ENCODE results near the gene SYNE2.

Gene SYNE2

DNA sequence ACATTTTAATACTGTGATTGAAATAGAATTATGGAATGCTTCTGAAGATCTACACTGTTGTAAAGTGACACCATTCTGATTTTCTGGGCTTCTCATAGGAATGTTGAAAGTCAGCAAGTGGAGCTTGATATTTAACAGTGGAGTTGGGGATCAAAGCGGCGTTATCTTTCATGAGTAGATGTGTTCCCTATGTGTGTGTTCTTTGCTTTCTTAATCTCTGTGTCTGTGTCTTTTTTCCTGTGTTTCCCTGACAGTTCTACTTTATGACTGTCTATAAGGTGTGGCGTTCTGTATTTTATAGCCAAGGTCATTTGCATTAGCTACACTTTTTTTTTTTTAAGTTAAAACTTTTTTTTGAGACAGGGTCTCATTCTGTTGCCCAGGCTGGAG lies 24.7 kb downstream of the SYNE2 start:
- DNase-seq = no peak

- no peak for DNase-seq
These were observed 25.2 kb downstream of the SYNE2 start for GRCh38 chr14:63878052-63878451.

- DNase-seq = no peak
These were observed 26.0 kb downstream of the SYNE2 start for GRCh38 chr14:63878792-63879191.

GRCh38 chr14:63881926-63882325 lies 29.1 kb downstream of the SYNE2 start:
- no peak for DNase-seq

DNA sequence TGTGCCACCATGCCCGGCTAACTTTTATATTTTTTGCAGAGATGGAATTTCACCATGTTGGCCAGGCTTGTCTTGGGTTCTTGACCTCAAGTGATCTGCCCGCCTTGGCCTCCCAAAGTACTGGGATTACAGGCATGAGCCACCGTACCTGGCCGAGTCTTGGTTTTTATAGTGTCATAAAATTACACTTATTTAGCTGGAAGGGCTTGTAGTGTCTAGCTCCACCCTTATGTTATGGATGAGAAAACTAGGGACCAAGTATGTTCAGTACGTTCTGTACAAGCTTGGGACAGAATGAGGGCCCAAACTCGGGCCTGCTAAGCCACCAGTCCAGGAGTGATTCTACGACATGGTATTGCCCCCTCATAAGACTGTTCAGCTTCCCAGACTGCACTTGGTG lies 35.1 kb downstream of the SYNE2 start:
- DNase-seq = no peak

DNA sequence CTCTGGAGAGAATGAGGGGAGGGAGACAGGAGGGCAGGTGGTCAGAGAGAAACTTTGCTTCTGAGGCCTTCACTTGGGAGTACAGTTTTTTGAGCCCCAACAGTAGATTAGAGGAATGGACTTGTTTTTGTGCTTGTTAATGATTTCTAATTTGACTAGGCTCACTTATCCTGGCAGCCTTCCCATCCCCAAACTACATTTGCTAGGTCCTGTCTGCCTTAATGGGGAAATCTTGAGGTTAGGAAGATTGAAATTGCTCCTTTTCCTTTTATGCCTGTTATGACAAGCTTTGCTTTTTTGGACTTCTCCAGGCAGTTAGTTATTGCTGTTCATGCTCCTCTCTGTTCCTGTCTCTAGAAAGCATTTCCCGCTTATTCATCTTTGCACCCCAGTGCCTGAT lies 37.7 kb downstream of the SYNE2 start:
- DNase-seq = no peak

DNA sequence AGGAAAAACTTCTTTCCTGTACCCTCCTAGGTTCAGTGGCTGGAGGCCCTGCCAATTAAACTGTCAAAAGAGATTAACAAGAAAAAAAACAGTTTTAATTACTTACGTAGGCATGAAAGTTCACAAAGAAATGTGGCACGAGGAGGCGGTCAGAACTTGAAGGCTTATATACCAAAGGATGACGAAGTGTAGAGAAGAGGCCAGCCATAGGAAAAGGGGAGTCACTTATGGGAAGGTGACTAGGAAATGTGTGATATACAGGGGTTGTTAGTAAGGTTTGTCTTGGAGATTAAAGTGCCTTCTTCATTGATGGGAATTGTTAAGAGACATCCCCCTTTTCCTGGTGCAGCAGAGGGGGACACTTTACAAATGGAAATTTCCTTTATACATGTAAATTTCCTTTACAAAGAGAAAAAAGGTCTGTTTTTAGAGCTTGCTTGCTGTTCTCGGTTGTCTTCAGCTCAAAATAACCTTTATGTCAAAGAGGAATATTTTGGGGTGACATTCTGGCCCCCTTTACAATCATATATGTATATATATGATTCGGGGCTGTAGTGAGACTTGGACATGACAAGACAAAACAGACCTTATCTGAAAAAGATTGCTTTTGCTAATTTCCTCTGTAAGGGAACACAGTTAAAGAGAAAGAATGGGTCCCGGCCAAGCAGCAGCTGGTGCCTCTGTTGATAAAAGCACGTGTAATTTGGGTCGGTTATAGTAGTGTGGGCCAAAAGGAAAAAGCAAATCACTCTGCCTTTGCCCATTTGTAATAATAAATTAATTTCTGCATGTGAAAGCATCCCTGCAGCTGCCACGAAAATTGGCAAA lies 38.6 kb downstream of the SYNE2 start:
- no peak for DNase-seq

DNA sequence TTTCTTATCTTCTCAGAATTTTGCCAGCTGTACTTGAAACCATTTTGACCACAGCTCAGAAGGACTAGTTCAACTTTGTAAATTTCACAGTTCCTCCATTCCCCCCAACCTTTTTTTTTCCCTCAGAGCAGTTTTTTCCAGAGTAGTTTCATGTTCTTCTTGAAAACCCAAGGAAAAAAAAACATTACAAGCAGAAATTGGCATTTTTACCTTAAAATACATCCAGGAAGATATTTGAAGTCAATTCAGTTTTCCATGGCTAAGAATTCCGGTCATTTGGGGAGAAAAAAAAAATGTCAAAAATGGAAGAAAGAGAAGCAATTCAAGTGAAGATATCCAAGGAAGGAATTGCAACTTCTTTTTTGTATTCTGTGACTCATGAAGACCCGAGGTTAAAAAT lies 39.5 kb downstream of the SYNE2 start:
- DNase-seq = no peak

DNA sequence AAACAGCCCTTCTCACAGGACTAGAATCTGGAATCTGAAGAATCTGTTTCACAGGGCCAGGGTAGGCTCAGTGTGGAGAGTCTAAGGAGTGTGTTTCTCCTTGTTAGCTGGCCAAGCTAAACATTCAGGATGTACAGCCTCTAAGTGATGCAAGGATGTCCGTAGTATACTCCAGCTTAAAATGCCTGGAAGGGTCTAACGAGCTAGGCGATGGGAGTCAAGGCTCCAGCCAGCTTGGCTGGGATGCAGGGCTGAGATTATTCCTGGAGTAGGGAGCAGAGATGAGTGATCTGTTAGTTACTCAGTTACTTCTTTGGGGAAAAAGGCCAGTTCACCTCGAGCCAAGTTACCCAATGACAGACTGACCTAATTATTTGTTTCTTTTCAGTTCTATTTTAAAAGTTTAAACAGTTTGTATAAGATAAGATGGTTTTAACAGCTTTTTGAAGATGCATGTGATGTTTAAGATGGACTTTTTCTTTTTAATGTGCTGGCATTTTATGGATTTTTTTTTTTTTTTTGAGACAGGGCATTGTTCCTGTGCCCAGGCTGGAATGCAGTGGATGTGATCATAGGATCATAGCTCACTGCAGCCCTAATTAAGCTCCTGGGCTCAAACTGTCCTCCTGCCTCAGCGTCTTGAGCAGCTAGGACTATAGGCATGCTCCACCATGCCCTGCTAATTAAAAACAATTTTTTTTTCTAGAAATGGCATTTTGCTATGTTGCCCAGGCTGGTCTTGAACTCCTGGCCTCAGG lies 41.1 kb downstream of the SYNE2 start:
- DNase-seq = no peak

GRCh38 chr14:63895510-63895909 lies 42.7 kb downstream of the SYNE2 start:
- DNase-seq = no peak

DNA sequence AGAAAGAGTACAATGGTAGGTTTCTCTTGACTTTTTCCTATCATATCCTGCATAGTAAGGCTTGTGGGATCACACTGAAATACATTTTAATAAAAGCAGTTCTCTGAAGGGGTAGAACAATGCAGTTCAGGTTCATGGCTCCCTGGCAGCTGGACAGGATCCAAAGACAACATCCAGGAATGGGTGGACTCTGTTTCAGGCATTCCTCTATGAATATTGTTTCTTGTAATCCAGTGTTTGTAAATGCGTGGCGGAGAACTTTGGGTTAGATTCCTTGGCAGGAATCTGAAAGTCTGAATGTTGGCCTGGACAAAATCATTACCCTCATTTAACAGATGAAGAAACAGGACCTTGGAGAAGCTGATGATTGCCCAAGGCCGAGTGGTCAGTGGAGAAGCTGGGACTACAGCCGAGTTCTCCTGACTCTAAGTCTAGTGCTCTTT lies 43.5 kb downstream of the SYNE2 start:
- no peak for DNase-seq

DNA sequence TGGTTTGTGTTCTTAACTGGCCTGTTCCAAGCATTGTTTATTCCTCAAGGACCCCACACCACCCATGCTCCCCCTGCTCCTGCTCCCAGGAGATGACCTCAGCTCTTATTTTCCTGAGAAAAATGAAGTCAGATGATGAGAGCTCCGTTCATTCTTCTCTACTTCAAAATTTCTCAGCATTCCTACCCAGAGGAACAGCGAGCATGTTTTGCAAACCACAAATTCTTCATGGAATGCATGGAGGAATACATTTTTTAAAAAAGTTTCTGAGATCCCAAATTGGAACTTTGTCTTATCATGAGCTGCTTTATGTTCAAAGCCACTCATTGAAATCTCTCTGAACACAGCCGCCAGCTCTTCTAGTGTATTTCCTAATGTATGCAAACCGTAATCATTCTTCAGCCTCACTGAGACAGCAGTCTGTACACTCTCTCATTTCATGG lies 44.9 kb downstream of the SYNE2 start:
- DNase-seq = no peak

- no peak for DNase-seq
These were observed 47.1 kb downstream of the SYNE2 start for GRCh38 chr14:63899953-63900352.

DNA sequence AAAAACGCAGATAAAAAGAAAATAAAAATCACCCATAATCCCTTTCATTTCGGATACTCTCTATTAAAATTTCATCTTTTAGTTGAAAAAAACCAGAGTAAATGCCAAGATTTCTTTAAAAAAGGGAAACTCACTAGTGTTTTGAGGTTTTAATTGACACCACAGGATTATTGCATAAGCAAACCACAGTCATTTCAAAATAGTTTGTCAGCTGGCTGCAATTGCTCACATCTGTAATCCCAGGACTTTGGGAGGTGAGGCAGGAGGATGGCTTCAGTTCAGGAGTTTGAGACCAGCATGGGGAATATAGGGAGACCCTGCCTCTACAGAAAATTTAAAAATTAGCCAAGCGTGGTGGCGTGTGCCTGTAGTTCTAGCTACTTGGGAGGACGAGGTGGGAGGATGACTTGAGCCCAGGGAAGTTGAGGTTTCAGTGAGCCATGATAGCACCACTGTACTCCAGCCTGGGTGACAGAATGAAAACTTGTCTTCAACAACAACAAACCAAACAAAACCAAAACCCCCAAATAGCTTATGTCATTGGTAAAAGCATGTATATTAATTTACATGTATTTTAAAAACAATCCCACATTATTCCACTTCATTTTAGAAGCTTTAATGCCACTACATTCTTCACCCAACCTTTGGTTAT lies 48.8 kb downstream of the SYNE2 start:
- DNase-seq = no peak

GRCh38 chr14:63902375-63902976 lies 49.7 kb downstream of the SYNE2 start:
- no peak for DNase-seq

- DNase-seq = no peak
These were observed 51.9 kb downstream of the SYNE2 start for GRCh38 chr14:63904724-63905123.

DNA sequence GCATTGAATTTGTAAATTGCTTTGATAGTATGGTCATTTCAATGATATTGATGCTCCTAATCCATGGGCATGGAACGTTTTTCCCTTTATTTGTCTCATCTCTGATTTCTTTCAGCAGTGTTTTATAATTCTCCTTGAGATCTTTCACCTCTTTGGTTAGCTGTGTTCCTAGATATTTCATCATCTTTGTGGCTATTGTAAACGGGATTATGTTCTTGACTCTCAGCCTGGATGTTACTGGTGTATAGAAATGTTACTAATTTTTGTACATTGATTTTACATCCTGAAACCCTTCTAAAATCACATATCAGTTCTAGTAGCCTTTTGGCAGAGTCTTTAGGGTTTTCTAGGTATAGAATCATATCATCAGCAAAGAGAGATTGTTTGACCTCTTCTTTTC lies 52.6 kb downstream of the SYNE2 start:
- DNase-seq = no peak

GRCh38 chr14:63908667-63909264 lies 56.0 kb downstream of the SYNE2 start:
- DNase-seq = no peak

DNA sequence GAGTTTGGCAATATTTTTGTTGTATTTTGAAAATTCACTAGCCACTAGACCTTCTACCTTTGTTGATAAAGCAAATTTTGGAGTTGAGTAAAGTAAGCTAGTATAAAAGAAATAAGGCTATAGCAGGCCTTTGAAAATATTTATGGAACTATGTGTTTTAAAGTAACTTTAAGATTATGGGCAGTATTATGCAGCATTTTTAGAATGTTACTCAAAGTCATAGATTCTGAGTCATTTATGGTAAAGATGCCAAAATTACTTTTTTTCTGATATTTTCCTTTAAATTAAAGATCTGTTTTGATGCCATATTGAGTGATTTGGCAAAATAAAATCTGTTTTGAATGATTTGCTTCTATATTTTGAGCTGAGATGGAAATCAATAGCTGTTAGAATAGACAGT lies 57.2 kb downstream of the SYNE2 start:
- no peak for DNase-seq

- DNase-seq = no peak
These were observed 58.0 kb downstream of the SYNE2 start for GRCh38 chr14:63910583-63911363.

- DNase-seq = no peak
These were observed 58.6 kb downstream of the SYNE2 start for GRCh38 chr14:63911404-63911803.

GRCh38 chr14:63912286-63912685 lies 59.5 kb downstream of the SYNE2 start:
- no peak for DNase-seq
